GM21390 (cell line): ENCODE measurements around the gene ABCG1.
A peak's percentile ranks its signal among the peaks of the same experiment; 100 is the strongest.

Experiments
- ATAC-seq: cut with Tn5 transposase; IDR thresholded peaks from one replicate; pipeline ENCODE4 v1.9.1; 2021; ENCODE audit not compliant: unreplicated experiment

ABCG1 gene

GRCh38 chr21:42214081-42214750 lies 4.7 kb upstream of the ABCG1 start:
- no peak for ATAC-seq

- no peak for ATAC-seq
These were observed 4.0 kb upstream of the ABCG1 start for GRCh38 chr21:42214921-42215320.

GRCh38 chr21:42215942-42216725 lies 2.8 kb upstream of the ABCG1 start:
- no peak for ATAC-seq

DNA sequence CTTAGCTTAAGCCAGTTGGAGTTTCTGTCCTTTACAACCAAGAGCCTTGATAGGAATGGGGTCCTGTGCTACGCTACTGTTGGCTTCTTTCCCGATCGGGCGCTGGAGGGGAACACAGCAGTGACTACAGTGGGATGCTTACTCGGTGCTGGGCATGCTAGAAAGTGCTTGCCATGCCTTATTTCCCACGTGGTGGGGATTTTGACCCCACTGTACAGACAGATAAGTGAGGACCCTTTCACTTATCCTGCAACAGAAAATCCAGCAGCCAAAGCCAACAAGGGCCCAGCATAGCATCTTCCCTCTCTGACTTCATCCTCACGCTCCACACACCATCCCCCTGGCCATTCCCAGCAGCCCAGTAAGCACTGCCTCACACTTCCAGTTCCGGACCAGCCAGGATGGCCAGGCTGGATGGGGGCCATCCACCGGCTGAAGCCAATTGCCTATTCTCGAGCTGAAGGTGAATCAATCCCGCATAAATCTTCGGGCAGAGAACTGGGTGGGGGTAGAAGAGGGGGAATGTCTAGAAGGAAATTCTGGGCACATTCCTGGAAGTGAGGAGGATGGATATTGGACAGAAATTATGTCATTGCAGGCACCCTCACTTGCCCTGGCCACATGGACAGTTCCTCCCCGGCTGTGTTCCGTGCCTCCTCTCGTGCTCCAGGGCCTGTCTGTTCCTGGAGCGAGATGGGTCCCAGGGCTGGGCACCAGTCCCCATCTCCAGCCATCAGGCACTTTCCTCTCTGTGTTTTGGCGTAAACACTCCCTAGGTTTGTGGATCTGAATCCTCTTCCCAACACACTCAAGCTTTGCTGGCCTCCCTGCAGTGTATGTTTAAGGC lies 2.0 kb upstream of the ABCG1 start:
- ATAC-seq, result no peak

DNA sequence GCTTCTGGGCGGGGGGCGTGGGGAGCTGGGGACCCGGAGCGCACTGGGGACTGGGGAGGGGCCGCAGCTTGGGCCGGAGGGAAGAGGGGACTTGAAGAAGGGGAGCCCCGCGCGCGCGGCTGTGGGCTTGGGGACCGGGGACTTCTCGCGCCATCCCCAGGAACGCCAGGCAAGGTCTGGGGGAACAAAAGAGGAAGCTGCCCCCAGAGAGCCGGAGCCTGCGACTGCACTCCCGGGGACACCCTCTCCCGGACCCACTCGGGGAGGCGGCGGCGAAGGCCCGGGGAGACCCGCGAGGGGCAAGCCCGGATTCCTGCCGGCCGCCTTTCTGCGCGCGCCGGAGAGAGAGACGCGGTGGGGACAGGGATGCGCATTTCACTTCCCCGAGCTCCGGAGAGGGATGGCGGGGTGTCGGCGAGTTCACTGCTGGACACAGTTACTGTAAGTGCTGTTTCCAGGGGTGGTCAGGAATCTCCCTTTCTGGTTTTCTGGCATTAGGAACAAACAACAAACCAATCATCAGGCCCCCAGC lies 732 bp downstream of the ABCG1 start:
- ATAC-seq, result peak; percentile 8

DNA sequence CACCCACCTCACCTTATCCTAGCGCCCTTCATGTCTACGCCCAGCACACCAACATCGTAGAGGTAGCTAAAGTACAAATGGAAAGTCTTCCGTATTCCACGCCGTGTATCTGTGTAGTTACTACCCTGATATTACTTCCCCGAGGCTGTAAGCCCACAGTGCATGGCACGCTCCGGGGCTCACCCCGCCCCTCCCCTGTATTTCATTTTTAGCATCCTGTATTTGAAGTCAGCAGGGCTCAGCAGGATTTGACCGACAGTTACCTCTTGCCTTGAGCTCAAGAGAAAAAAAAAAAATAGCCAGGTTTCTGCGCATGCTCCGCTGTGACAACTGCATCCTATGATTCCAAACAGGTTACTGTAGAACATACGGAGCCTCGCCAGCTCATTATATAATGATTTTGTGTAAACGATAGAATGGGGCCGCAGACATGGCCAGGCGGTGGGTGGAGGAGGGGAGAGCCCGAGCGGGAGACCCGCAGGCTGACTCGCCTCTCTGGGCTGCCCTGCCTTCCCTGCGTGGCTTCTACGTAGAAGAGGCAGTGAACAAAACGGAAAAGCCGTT lies 1.3 kb downstream of the ABCG1 start:
- ATAC-seq, result peak; percentile 49

- ATAC-seq, result no peak
These were observed 2.8 kb downstream of the ABCG1 start for GRCh38 chr21:42221581-42222345.

DNA sequence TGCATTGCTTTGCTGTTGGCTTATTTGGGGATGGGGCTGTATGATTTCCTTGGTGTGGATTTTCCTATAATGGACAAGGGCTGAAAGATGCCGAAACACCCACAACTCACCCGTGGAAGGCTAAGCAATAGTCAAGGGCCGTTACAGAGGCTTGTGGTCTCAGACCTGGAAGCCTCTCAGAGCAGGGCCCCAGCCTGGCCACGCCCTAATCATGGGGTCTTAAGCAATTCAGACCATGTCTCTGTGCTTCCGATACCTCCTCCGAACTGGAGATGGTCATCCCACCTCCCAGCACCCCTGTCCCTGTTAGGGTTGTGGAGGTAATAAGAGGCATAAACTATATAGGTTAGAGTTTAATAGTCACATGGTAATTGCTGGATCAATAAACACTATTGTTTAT lies 3.4 kb downstream of the ABCG1 start:
- no peak for ATAC-seq

GRCh38 chr21:42222821-42223390 lies 4.0 kb downstream of the ABCG1 start:
- no peak for ATAC-seq

DNA sequence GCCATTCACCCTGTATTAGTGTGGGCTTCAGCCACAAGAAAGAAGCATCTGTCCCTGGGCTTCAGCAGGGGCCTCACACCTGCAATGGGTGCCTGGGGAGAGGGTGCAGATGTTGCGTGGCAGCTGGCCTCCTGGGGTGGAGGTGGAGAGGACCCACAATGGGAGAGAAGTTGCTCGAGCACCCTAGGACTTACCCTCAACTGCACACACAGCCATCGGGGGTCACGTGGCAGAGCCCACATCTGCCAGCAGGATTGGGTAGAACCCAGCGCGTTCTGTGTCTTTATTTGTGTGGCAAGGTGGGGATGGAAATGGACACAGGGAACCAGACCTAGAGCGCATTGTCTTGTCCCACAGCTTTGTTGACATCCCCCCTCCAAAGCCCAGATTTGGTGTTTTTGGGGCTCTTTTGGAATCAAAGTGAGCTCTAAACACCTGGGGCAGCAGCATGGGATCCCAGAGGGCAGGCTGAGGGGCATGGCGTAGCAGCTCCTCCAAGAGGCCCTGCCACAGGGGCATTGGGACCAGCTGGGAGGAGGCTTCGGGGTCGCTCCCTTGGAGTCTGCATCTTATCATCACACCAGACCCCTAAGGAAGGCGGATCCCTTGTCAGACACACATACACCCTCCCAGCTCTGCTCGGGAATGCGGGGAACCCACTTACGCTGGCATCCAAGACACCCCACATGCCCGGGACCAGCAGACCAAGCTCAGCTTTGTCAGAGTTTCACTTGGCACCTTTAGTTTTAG lies 5.1 kb downstream of the ABCG1 start:
- ATAC-seq, result no peak

DNA sequence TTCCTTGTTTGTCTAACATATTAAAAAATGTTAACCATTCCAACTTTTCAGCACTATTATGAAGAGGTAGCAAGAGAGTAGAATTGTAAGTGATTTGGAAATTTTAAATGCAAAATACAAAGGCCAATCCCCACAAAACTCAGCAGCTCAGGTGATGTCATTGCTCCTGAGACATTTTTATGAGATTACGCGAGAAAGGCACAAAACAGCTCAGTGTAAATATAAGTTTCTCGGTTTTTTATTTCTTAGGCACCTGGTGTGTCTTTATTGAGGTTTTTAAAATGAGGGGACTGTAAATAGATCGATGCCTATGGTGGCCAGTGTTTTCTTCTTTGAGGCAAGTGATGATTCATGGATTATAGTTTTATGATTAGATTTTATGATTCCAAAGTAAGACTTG lies 6.1 kb downstream of the ABCG1 start:
- no peak for ATAC-seq

DNA sequence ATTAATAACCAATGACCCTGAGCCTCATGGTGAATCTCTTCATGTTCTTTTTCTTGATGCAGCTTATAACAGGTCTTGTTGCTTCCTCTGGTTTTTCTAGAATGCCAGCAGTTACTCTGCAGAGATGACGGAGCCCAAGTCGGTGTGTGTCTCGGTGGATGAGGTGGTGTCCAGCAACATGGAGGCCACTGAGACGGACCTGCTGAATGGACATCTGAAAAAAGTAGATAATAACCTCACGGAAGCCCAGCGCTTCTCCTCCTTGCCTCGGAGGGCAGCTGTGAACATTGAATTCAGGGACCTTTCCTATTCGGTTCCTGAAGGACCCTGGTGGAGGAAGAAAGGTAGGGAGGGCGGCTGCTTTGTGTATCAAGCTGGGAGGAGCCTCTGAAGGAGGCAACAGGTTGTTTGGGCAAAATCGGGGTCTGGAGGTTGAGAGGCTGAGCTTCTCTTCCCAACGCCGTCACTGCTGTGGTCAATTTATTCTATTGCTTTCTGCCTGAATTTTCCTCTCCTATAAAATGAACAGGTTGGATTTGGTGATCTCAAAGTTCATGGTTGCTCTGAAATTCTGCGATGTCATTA lies 6.7 kb downstream of the ABCG1 start:
- no peak for ATAC-seq

DNA sequence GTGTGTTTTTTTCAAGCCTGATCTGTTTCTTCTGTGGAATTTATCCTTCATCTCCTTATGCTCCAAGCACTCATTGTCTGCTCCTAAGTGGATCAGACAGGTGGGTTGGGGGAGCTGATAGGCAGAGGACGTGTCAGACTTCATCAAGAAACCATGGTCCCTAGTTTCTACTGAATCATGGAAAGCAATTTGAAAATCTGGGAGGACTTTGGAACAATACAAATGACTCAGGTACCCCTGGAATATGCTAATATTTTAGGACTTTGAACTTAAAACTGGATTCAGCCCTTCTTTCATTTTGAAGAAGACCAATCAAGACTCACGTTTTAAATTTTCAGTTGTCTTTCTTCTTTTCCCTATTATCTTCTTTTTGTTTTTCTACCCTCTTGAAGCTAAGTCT lies 7.7 kb downstream of the ABCG1 start:
- no peak for ATAC-seq

GRCh38 chr21:42227909-42228708 lies 9.2 kb downstream of the ABCG1 start:
- ATAC-seq, result peak; percentile 87

GRCh38 chr21:42228709-42229220 lies 9.8 kb downstream of the ABCG1 start:
- no peak for ATAC-seq

DNA sequence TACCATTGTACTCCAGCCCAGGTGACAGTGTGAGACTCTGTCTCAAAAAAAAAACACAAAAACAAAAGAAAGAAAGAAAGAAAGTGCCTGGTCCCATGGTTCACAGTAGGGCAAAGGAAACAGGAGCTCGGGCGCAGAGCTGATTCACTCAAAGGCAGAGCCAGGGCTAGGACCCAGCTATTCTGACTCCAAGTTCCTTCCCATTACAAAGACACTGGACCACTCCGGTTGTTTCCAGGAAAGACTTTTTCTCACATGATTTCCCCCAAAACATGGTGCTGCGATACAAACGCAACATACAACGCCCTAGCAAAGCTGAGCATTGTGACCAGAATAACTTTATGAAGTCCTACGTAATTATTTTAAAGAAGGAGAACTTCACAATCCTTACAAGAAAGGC lies 10.7 kb downstream of the ABCG1 start:
- no peak for ATAC-seq

DNA sequence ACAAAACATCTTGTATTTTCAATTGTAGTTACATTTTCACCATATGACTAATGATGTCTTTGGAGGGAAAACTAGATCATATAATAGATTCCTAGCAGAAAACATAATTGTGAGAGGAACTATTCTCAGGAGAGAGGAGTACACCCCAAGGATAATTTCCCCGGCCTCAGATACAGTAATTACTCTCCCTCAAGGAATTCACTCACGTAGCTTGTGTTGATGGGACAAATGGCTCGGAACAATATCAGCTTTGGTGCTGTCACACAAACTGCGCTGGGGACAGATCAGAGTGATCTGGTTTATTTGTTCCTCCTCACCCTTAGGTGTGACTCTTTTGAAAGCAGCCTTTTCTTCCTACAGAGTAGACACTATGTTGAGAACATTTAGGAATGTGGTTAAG lies 11.2 kb downstream of the ABCG1 start:
- ATAC-seq, result no peak

GRCh38 chr21:42230636-42231035 lies 11.7 kb downstream of the ABCG1 start:
- no peak for ATAC-seq
